Measurements from ENCODE around the gene C8G.

The C8G gene

GRCh38 chr9:136944519-136945332 lies at the start of gene C8G, which contains the start of gene FBXW5:
Gene C8G, plus strand, starts transcription at chr9:136945243. Its CDS starts 78 bp downstream, at chr9:136945321.
Gene FBXW5, minus strand, starts transcription at chr9:136944738. Its CDS starts 655 bp downstream, at chr9:136944083.
- TF ChIP-seq EGR1 (IDR thresholded peaks at IDR 0.05): peak; percentile 89
- TF ChIP-seq, protein P1, sequence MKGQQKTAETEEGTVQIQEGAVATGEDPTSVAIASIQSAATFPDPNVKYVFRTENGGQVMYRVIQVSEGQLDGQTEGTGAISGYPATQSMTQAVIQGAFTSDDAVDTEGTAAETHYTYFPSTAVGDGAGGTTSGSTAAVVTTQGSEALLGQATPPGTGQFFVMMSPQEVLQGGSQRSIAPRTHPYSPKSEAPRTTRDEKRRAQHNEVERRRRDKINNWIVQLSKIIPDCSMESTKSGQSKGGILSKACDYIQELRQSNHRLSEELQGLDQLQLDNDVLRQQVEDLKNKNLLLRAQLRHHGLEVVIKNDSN (IDR thresholded peaks at IDR 0.05): no peak
- no peak for TF ChIP-seq CREB1 (IDR thresholded peaks at IDR 0.05; ENCODE audit: low read depth)
- TF ChIP-seq ZBTB7A (IDR thresholded peaks at IDR 0.05; ENCODE audit: low read depth): 0 out of 2 replicates have a peak, but pooled peaks have one; percentile 20
- TF ChIP-seq RAD21 (IDR thresholded peaks at IDR 0.05; ENCODE audit: low read depth): peak; percentile 29; the same call in 1 of the 2 replicates
- peak; percentile 81 for TF ChIP-seq YY1 (IDR thresholded peaks at IDR 0.05; ENCODE audit: low read depth)

DNA sequence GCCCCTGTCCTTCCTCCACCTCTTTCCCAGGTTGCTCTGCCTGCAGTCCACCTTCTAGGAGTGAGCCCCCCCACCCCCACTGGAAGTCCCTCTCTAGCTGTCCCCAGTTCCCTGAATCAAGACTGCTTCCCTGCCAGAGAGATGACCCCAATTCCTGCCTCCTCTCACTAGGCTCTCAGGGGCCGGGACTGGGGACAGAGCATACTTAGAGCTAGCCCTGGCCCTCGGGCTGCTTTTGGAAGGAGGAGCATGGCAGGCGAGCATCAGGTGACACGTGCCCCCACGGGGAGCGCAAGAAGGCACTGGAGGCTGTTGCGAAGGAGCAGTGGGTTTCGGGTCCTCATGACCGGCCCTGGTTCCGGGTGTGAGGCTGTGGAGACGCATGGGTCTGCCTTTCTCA lies 49.0 kb upstream of the C8G start:
- TF ChIP-seq TAF1 (IDR thresholded peaks at IDR 0.05; ENCODE audit: low read depth) (no peak), TCF12 (IDR thresholded peaks at IDR 0.05; ENCODE audit: low read depth) (no peak), ZBTB7A (IDR thresholded peaks at IDR 0.05; ENCODE audit: low read depth) (no peak), EP300 (IDR thresholded peaks at IDR 0.05; ENCODE audit: borderline replicate concordance) (no peak)

- TF ChIP-seq TAF1 (IDR thresholded peaks at IDR 0.05; ENCODE audit: low read depth) (no peak), CEBPB (IDR thresholded peaks at IDR 0.05) (no peak), YY1 (IDR thresholded peaks at IDR 0.05; ENCODE audit: low read depth) (no peak), TCF12 (IDR thresholded peaks at IDR 0.05; ENCODE audit: low read depth) (no peak), NFIC (IDR thresholded peaks at IDR 0.05) (no peak), TEAD4 (IDR thresholded peaks at IDR 0.05) (no peak), EGR1 (IDR thresholded peaks at IDR 0.05) (no peak), EP300 (IDR thresholded peaks at IDR 0.05; ENCODE audit: borderline replicate concordance) (no peak), CREB1 (IDR thresholded peaks at IDR 0.05; ENCODE audit: low read depth) (no peak), ZBTB7A (IDR thresholded peaks at IDR 0.05; ENCODE audit: low read depth) (no peak), FOXM1 (IDR thresholded peaks at IDR 0.05; ENCODE audit: borderline replicate concordance, low read depth) (no peak), RAD21 (IDR thresholded peaks at IDR 0.05; ENCODE audit: low read depth) (no peak)
- TF ChIP-seq, protein P2, sequence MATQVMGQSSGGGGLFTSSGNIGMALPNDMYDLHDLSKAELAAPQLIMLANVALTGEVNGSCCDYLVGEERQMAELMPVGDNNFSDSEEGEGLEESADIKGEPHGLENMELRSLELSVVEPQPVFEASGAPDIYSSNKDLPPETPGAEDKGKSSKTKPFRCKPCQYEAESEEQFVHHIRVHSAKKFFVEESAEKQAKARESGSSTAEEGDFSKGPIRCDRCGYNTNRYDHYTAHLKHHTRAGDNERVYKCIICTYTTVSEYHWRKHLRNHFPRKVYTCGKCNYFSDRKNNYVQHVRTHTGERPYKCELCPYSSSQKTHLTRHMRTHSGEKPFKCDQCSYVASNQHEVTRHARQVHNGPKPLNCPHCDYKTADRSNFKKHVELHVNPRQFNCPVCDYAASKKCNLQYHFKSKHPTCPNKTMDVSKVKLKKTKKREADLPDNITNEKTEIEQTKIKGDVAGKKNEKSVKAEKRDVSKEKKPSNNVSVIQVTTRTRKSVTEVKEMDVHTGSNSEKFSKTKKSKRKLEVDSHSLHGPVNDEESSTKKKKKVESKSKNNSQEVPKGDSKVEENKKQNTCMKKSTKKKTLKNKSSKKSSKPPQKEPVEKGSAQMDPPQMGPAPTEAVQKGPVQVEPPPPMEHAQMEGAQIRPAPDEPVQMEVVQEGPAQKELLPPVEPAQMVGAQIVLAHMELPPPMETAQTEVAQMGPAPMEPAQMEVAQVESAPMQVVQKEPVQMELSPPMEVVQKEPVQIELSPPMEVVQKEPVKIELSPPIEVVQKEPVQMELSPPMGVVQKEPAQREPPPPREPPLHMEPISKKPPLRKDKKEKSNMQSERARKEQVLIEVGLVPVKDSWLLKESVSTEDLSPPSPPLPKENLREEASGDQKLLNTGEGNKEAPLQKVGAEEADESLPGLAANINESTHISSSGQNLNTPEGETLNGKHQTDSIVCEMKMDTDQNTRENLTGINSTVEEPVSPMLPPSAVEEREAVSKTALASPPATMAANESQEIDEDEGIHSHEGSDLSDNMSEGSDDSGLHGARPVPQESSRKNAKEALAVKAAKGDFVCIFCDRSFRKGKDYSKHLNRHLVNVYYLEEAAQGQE (IDR thresholded peaks at IDR 0.05; ENCODE audit: low read depth): no peak
- TF ChIP-seq, protein P1 (IDR thresholded peaks at IDR 0.05): no peak
Observed at GRCh38 chr9:136898483-136899100, 46.5 kb upstream of the C8G start.

GRCh38 chr9:136899196-136899595 lies 45.8 kb upstream of the C8G start:
- TF ChIP-seq CREB1 (IDR thresholded peaks at IDR 0.05; ENCODE audit: low read depth) (no peak), FOXM1 (IDR thresholded peaks at IDR 0.05; ENCODE audit: borderline replicate concordance, low read depth) (no peak), TAF1 (IDR thresholded peaks at IDR 0.05; ENCODE audit: low read depth) (no peak), ZBTB7A (IDR thresholded peaks at IDR 0.05; ENCODE audit: low read depth) (no peak), EGR1 (IDR thresholded peaks at IDR 0.05) (no peak), MAX (IDR thresholded peaks at IDR 0.05) (no peak), NFIC (IDR thresholded peaks at IDR 0.05) (no peak), EP300 (IDR thresholded peaks at IDR 0.05; ENCODE audit: borderline replicate concordance) (no peak), YY1 (IDR thresholded peaks at IDR 0.05; ENCODE audit: low read depth) (no peak), RAD21 (IDR thresholded peaks at IDR 0.05; ENCODE audit: low read depth) (no peak), CEBPB (IDR thresholded peaks at IDR 0.05) (no peak), TEAD4 (IDR thresholded peaks at IDR 0.05) (no peak), TCF12 (IDR thresholded peaks at IDR 0.05; ENCODE audit: low read depth) (no peak)
- TF ChIP-seq, protein P1 (IDR thresholded peaks at IDR 0.05): no peak
- TF ChIP-seq, protein P2 (IDR thresholded peaks at IDR 0.05; ENCODE audit: low read depth): no peak

DNA sequence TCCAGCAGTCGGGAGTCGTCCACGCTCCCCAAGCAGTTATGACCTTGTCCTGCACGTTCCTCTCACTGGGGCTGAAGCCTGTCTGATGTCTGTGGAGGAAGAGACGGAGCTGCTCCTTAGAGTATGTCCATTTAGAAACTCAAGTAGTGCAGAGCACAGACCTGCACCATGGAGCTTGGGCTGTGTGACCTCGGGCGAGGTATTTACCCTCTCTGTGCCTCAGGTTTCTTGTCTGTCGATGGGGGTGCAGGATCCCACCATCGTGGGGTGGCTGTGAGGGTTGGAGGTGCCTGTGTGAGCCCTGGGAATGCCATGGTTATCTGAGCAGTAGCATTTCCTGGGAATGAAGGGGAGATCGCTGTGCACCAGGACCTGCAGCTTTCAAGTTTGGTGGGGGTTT lies 44.5 kb upstream of the C8G start:
- TF ChIP-seq, protein P2 (IDR thresholded peaks at IDR 0.05; ENCODE audit: low read depth): no peak
- TF ChIP-seq FOXM1 (IDR thresholded peaks at IDR 0.05; ENCODE audit: borderline replicate concordance, low read depth): no peak
- TF ChIP-seq ZBTB7A (IDR thresholded peaks at IDR 0.05; ENCODE audit: low read depth): no peak
- no peak for TF ChIP-seq EGR1 (IDR thresholded peaks at IDR 0.05)
- TF ChIP-seq MAX (IDR thresholded peaks at IDR 0.05): no peak
- TF ChIP-seq NFIC (IDR thresholded peaks at IDR 0.05): no peak
- no peak for TF ChIP-seq EP300 (IDR thresholded peaks at IDR 0.05; ENCODE audit: borderline replicate concordance)
- TF ChIP-seq, protein P1 (IDR thresholded peaks at IDR 0.05): no peak
- TF ChIP-seq TCF12 (IDR thresholded peaks at IDR 0.05; ENCODE audit: low read depth): no peak
- TF ChIP-seq CREB1 (IDR thresholded peaks at IDR 0.05; ENCODE audit: low read depth): no peak
- TF ChIP-seq TEAD4 (IDR thresholded peaks at IDR 0.05): no peak
- no peak for TF ChIP-seq YY1 (IDR thresholded peaks at IDR 0.05; ENCODE audit: low read depth)
- no peak for TF ChIP-seq RAD21 (IDR thresholded peaks at IDR 0.05; ENCODE audit: low read depth)
- no peak for TF ChIP-seq TAF1 (IDR thresholded peaks at IDR 0.05; ENCODE audit: low read depth)
- TF ChIP-seq CEBPB (IDR thresholded peaks at IDR 0.05): no peak

Data from Ishikawa (cell line).